ENCODE data around the gene MMP2.

GRCh38 chr16:55473587-55473986 lies 5.4 kb upstream of the MMP2 start:
- TF ChIP-seq CTCF (IDR thresholded peaks at IDR 0.05), result no peak
- no peak for TF ChIP-seq POLR2A (IDR thresholded peaks at IDR 0.05)
